GM18951 (cell line): ENCODE measurements around the gene UNC13D.
A peak's percentile ranks its signal among the peaks of the same experiment; 100 is the strongest.
"Not testable (repeated sequence)": the region's sequence is repeated elsewhere in the genome, so short reads cannot be mapped to it uniquely, and the experiment has no call there.

Experiments
- POLR2A ChIP-seq: IDR thresholded peaks from 4 replicates; pipeline ENCODE4 v1.6.1; 2011; ENCODE audit warnings: mild to moderate bottlenecking; ENCODE audit not compliant: insufficient read length, insufficient read depth; ENCODE audit errors: extremely low read depth
- in situ Hi-C: fragments of 300-500 bp; cut with MboI; formaldehyde crosslinking; loops from one replicate; pipeline ENCODE4 v1.12.0; 2022; ENCODE audit warnings: low sequenced_read_pairs, mixed read lengths, inconsistent platforms; ENCODE audit not compliant: unreplicated experiment

UNC13D gene

GRCh38 chr17:75869282-75870141, 25.3 kb upstream of the UNC13D start:
- no peak for TF ChIP-seq POLR2A
- in situ Hi-C loops = no loop called here

- in situ Hi-C loops = not testable (repeated sequence)
These were observed 24.6 kb upstream of the UNC13D start for GRCh38 chr17:75868730-75869281.

GRCh38 chr17:75865404-75866188, 21.4 kb upstream of the UNC13D start:
- in situ Hi-C loops = not testable (repeated sequence)

- in situ Hi-C loops = not testable (repeated sequence)
These were observed 20.7 kb upstream of the UNC13D start for GRCh38 chr17:75864887-75865286.

- TF ChIP-seq POLR2A = no peak
- in situ Hi-C loops = no loop called here
These were observed 20.3 kb upstream of the UNC13D start for GRCh38 chr17:75864448-75864871.

- in situ Hi-C loops = no loop called here
- no peak for TF ChIP-seq POLR2A
These were observed 17.7 kb upstream of the UNC13D start for GRCh38 chr17:75861927-75862317.

- in situ Hi-C loops = not testable (repeated sequence)
These were observed 15.2 kb upstream of the UNC13D start for GRCh38 chr17:75859358-75859757.

GRCh38 chr17:75856062-75856756, 12.0 kb upstream of the UNC13D start:
- in situ Hi-C loops = no loop called here
- TF ChIP-seq POLR2A = no peak

GRCh38 chr17:75855310-75856061, 11.3 kb upstream of the UNC13D start, which contains the start of gene WBP2:
TSS of gene WBP2 (minus strand) at chr17:75855335. CDS start at chr17:75855297, 38 bp downstream.
- in situ Hi-C loops = no loop called here
- peak; percentile 98 for TF ChIP-seq POLR2A

- in situ Hi-C loops = no loop called here
- no peak for TF ChIP-seq POLR2A
These were observed 10.7 kb upstream of the UNC13D start for GRCh38 chr17:75854881-75855309.

- in situ Hi-C loops = no loop called here
These were observed 10.0 kb upstream of the UNC13D start for GRCh38 chr17:75854101-75854748.

GRCh38 chr17:75853433-75853832, 9.2 kb upstream of the UNC13D start:
- no peak for TF ChIP-seq POLR2A
- in situ Hi-C loops = no loop called here

More at GRCh38 chr17:75854101-75854748, 10.0 kb upstream of the UNC13D start:
- no peak for TF ChIP-seq POLR2A

- in situ Hi-C loops = not testable (repeated sequence)
These were observed 7.4 kb upstream of the UNC13D start for GRCh38 chr17:75851693-75851991.
